HepG2 (cell line): ENCODE data around the gene ZNF77. TPM values are rescaled to one million over a fixed set of nuclear protein-coding genes. Genes with fewer than 3 reads are reported as not detected.

ENCODE experiments used
- ARID2 ChIP-seq: sonication (generic); formaldehyde crosslinking; IDR thresholded peaks from 2 replicates; pipeline ENCODE4 v1.8.1; 2022; ENCODE audit warnings: mild to moderate bottlenecking, missing genetic modification reagents, borderline replicate concordance
- CEBPZ ChIP-seq: IDR thresholded peaks from 2 replicates; pipeline ENCODE4 v1.6.1; 2012; ENCODE audit warnings: low read length, improper control_type of control experiment
- KDM3A ChIP-seq: IDR thresholded peaks from 2 replicates; pipeline ENCODE4 v1.6.1; 2018; ENCODE audit warnings: low read depth, missing compliant biosample characterization
- MTF1 ChIP-seq: sonication (generic); formaldehyde crosslinking; IDR thresholded peaks from 2 replicates; pipeline ENCODE4 v1.5.0; 2020; ENCODE audit warnings: missing genetic modification reagents
- NCOA5 ChIP-seq: sonication (generic); formaldehyde crosslinking; IDR thresholded peaks from 2 replicates; pipeline ENCODE4 v1.4.0; 2020; ENCODE audit warnings: missing genetic modification reagents
- NFKB2 ChIP-seq: sonication (generic); formaldehyde crosslinking; IDR thresholded peaks from 2 replicates; pipeline ENCODE4 v1.4.0; 2020; ENCODE audit warnings: missing genetic modification reagents, borderline replicate concordance
- NFRKB ChIP-seq: fragments of 450-650 bp; IDR thresholded peaks from 2 replicates; pipeline ENCODE4 v1.6.1; 2017
- ONECUT2 ChIP-seq: sonication (generic); formaldehyde crosslinking; IDR thresholded peaks from 2 replicates; pipeline ENCODE4 v1.4.0; 2020; ENCODE audit warnings: missing genetic modification reagents
- PBX2 ChIP-seq: IDR thresholded peaks from 2 replicates; pipeline ENCODE4 v1.6.1; 2016; ENCODE audit warnings: control low read depth
- RORA ChIP-seq: sonication (generic); formaldehyde crosslinking; IDR thresholded peaks from 2 replicates; pipeline ENCODE4 v1.5.0; 2020; ENCODE audit warnings: mild to moderate bottlenecking, missing genetic modification reagents, moderate library complexity
- SAFB2 ChIP-seq: sonication (generic); formaldehyde crosslinking; IDR thresholded peaks from 2 replicates; pipeline ENCODE4 v1.5.1; 2020; ENCODE audit warnings: missing genetic modification reagents, low read depth, mild to moderate bottlenecking, borderline replicate concordance
- STAG1 ChIP-seq: sonication (generic); formaldehyde crosslinking; IDR thresholded peaks from 2 replicates; pipeline ENCODE4 v1.4.0; 2020; ENCODE audit warnings: missing genetic modification reagents
- TMF1 ChIP-seq: sonication (generic); formaldehyde crosslinking; IDR thresholded peaks from 2 replicates; pipeline ENCODE4 v1.8.1; 2022; ENCODE audit warnings: low read depth, missing genetic modification reagents
- ZBTB26 ChIP-seq: IDR thresholded peaks from 2 replicates; pipeline ENCODE4 v1.6.1; 2016; ENCODE audit warnings: missing compliant biosample characterization, missing genetic modification reagents, borderline replicate concordance
- ZNF180 ChIP-seq: sonication (generic); formaldehyde crosslinking; IDR thresholded peaks from 2 replicates; pipeline ENCODE4 v1.4.0; 2020; ENCODE audit warnings: low read depth, missing genetic modification reagents, borderline replicate concordance
- ZNF512B ChIP-seq: sonication (generic); formaldehyde crosslinking; IDR thresholded peaks from 2 replicates; pipeline ENCODE4 v1.5.1; 2020; ENCODE audit warnings: missing genetic modification reagents, mild to moderate bottlenecking, borderline replicate concordance
- ZNF546 ChIP-seq: sonication (generic); formaldehyde crosslinking; conservative IDR thresholded peaks from 2 replicates; pipeline ENCODE4 v1.8.1; 2023; ENCODE audit warnings: mild to moderate bottlenecking, missing genetic modification reagents
- ZNF557 ChIP-seq: sonication (generic); formaldehyde crosslinking; IDR thresholded peaks from 2 replicates; pipeline ENCODE4 v1.4.0; 2020; ENCODE audit warnings: missing genetic modification reagents
- ZNF780A ChIP-seq: sonication (generic); formaldehyde crosslinking; IDR thresholded peaks from 2 replicates; pipeline ENCODE4 v1.8.0; 2022; ENCODE audit warnings: mild to moderate bottlenecking, missing genetic modification reagents, moderate library complexity
- polyA plus RNA-seq, 8 experiments: library from polyadenylated mRNA; depleted of rRNA in 3 of 8; stranded (reverse) in 7 of 8; unstranded in 1 of 8; fragments of >200 nt; fragmentation: Illumina TruSeq in 4 of 8; extraction: Trizol in 4 of 8; gene quantifications; 2 replicates each; pipeline versions ENCODE4 v1.2.1 to v1.2.3, GENCODE V29; 2011 to 2016; ENCODE audit warnings: low read depth in 4 of 8, missing spikeins in 1 of 8, mixed read lengths in 1 of 8; ENCODE audit not compliant: insufficient read depth in 1 of 8
- total RNA-seq, 5 experiments: library from RNA; depleted of rRNA; stranded (reverse); fragments of >200 nt; fragmentation: Illumina TruSeq; extraction: Trizol; gene quantifications; 2 replicates each; pipeline ENCODE4 v1.2.3, GENCODE V29; 2016; ENCODE audit warnings: low read depth in 1 of 5

ZNF77 gene
- total and polyA plus RNA-seq, 2 of the 13 experiments (the other 11 are each of a cell fraction or from before 2014, with no cell fraction given) = 7.1 to 11.5 TPM

GRCh38 chr19:2950286-2951124 is 5.7 kb upstream of the ZNF77 start (continued):
- TF ChIP-seq ZNF780A (CRISPR knock-in tag) (no peak), NFRKB (no peak), MTF1 (CRISPR knock-in tag) (no peak), STAG1 (CRISPR knock-in tag) (no peak), ZNF512B (no peak), ONECUT2 (CRISPR knock-in tag) (0 out of 2 replicates have a peak, but pooled peaks have one; percentile 17), KDM3A (CRISPR knock-in tag) (no peak), TMF1 (CRISPR knock-in tag) (0 out of 2 replicates have a peak, but pooled peaks have one; percentile 21), SAFB2 (CRISPR knock-in tag) (no peak), ZNF180 (CRISPR knock-in tag) (no peak), ZNF557 (CRISPR knock-in tag) (0 out of 2 replicates have a peak, but pooled peaks have one; percentile 35), ZBTB26 (CRISPR knock-in tag) (no peak), PBX2 (peak; percentile 77), NFKB2 (CRISPR knock-in tag) (peak; percentile 61; the same call in 1 of the 2 replicates), ARID2 (CRISPR knock-in tag) (no peak), CEBPZ (no peak; the same call in 1 of the 2 replicates), NCOA5 (CRISPR knock-in tag) (no peak), RORA (CRISPR knock-in tag) (no peak), ZNF546 (CRISPR knock-in tag) (0 out of 2 replicates have a peak, but pooled peaks have one; percentile 29)
